ENCODE measurements around the gene BCAR1.
"Not testable (repeated sequence)": the region's sequence is repeated elsewhere in the genome, so short reads cannot be mapped to it uniquely, and the experiment has no call there.

Gene BCAR1

DNA sequence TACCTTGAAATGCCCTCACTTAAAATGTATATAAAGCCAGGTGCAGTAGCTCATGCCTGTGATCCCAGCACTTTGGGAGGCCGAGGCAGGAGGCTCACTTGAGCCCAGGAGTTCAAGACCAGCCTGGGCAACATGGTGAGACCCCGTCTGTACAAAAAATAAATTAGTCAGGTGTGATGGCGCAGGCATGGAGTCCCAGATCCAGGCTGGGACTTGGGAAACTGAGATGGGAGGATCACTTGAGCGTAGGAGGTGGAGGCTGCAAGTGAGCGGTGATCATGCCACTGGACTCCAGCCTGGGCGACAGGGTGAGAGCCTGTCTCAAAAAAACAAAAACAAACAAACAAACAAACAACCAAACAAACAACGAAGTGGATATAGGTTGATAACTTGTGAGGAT, 41.9 kb downstream of the BCAR1 start:
- not testable (repeated sequence) for H3K4me1 ChIP-seq (ENCODE audit: control insufficient read depth in 1 of 2, insufficient read depth in 2 of 2, low read length in 2 of 2); H3K27me3 ChIP-seq (ENCODE audit: control insufficient read depth in 1 of 2, insufficient read depth in 2 of 2, low read length in 2 of 2); H3K4me3 ChIP-seq (ENCODE audit: low read depth in 1 of 2, low read length in 2 of 2); H3K27ac ChIP-seq (ENCODE audit: low read depth, low read length); H3K36me3 ChIP-seq (ENCODE audit: control insufficient read depth in 1 of 2, insufficient read depth in 2 of 2, low read length in 2 of 2); H3K9ac ChIP-seq (ENCODE audit: low read depth in 1 of 2, low read length in 2 of 2); H3K9me3 ChIP-seq (ENCODE audit: control insufficient read depth in 1 of 2, low read length in 2 of 2)

DNA sequence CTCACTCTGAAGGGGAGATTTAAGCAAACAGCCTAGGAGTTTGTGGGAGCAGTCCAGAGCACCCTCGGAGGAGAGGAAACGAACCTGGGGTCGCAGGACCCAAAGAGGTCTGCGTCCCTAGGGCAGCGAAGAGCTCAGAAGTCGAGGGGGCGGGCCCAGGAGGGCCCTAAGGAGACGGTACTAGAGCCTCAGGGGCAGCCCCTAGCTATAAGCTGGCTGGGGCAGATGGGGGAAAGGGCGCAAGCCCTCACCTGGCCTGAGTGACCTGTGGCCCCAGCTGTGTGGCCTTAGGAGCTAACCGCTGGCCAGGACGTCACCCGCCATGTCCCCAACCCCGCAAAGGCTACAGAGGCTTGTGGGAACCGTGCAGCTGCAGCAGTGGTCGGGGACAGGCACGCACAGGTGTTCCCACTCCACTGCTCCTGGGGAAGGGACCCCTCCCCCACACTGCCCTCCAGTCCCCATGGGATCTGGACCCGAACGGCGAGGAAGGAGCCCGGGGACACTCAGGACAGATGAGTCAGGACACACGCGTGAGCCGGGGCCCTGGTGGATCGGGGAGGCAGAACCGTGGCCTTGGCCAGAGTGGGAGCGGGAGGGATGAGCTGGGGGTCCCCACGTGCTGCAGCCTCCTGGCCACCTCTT, 42.4 kb downstream of the BCAR1 start:
- Histone ChIP-seq H3K27me3 (ENCODE audit: control insufficient read depth in 1 of 2, insufficient read depth in 2 of 2, low read length in 2 of 2) (no peaks in the 10 kb centered on the region), H3K27ac (ENCODE audit: low read depth, low read length) (no peak overlapping the region), H3K4me1 (ENCODE audit: control insufficient read depth in 1 of 2, insufficient read depth in 2 of 2, low read length in 2 of 2) (no peaks in the 10 kb centered on the region), H3K4me3 (ENCODE audit: low read depth in 1 of 2, low read length in 2 of 2) (no peak overlapping the region), H3K36me3 (ENCODE audit: control insufficient read depth in 1 of 2, insufficient read depth in 2 of 2, low read length in 2 of 2) (no peaks in the 10 kb centered on the region), H3K9me3 (ENCODE audit: control insufficient read depth in 1 of 2, low read length in 2 of 2) (no peaks in the 10 kb centered on the region), H3K9ac (ENCODE audit: low read depth in 1 of 2, low read length in 2 of 2) (no peak overlapping the region)

DNA sequence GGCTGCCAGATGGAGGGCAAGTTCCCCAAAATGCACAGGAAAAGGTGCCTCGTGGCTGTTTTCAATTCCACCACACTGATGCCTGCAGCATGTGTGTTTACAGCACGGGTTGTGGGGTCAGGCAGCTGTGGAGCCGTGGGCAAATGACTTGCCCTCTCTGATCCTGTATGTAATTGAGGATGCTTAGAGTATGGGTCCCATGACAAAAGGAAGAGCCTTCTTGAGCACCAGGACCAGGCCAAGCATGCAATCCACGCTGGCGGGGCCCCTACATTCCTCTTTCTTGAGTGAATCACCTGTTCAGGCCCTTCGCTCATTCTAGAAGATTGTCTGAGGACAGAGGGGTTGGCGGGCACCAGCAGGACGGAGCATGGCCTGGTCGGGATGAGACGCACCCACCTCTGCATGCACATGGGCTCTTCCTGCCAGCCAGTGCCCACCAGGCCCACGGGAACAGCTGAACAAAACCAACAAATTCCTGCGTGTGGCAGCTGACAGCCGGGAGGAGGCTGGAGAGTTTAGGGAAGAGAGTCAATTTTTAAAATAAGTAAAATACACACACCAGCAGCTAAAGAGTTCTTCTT, 43.1 kb downstream of the BCAR1 start:
- no peaks in the 10 kb centered on the region for H3K36me3 ChIP-seq (ENCODE audit: control insufficient read depth in 1 of 2, insufficient read depth in 2 of 2, low read length in 2 of 2)
- H3K9ac ChIP-seq (ENCODE audit: low read depth in 1 of 2, low read length in 2 of 2): no peak overlapping the region
- H3K4me3 ChIP-seq (ENCODE audit: low read depth in 1 of 2, low read length in 2 of 2): no peak overlapping the region
- no peaks in the 10 kb centered on the region for H3K4me1 ChIP-seq (ENCODE audit: control insufficient read depth in 1 of 2, insufficient read depth in 2 of 2, low read length in 2 of 2)
- no peaks in the 10 kb centered on the region for H3K9me3 ChIP-seq (ENCODE audit: control insufficient read depth in 1 of 2, low read length in 2 of 2)
- no peaks in the 10 kb centered on the region for H3K27me3 ChIP-seq (ENCODE audit: control insufficient read depth in 1 of 2, insufficient read depth in 2 of 2, low read length in 2 of 2)
- H3K27ac ChIP-seq (ENCODE audit: low read depth, low read length): no peak overlapping the region

DNA sequence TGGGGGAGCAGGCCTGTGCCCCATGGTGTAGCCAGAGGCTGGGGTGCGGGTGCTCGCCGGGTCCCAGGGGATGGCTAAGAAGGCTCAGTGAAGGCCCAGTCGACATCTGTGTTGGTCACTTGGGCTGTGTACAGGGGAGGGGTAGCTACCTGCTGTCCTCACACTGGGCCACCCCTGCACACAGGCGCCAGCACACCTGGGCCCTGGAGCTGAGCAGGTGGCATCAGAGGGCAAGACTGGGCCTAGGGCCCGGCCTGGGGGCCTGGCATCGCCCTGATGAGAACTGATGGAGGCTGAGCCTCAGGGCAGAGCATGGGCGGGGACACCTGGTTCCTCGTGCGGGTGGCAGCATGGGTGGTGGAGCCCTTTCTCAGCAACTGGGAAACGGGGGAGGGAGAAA, 43.6 kb downstream of the BCAR1 start:
- no peaks in the 10 kb centered on the region for H3K9me3 ChIP-seq (ENCODE audit: control insufficient read depth in 1 of 2, low read length in 2 of 2)
- no peaks in the 10 kb centered on the region for H3K27me3 ChIP-seq (ENCODE audit: control insufficient read depth in 1 of 2, insufficient read depth in 2 of 2, low read length in 2 of 2)
- no peaks in the 10 kb centered on the region for H3K4me1 ChIP-seq (ENCODE audit: control insufficient read depth in 1 of 2, insufficient read depth in 2 of 2, low read length in 2 of 2)
- no peak overlapping the region for H3K9ac ChIP-seq (ENCODE audit: low read depth in 1 of 2, low read length in 2 of 2)
- no peaks in the 10 kb centered on the region for H3K36me3 ChIP-seq (ENCODE audit: control insufficient read depth in 1 of 2, insufficient read depth in 2 of 2, low read length in 2 of 2)
- no peak overlapping the region for H3K27ac ChIP-seq (ENCODE audit: low read depth, low read length)
- H3K4me3 ChIP-seq (ENCODE audit: low read depth in 1 of 2, low read length in 2 of 2): no peak overlapping the region

DNA sequence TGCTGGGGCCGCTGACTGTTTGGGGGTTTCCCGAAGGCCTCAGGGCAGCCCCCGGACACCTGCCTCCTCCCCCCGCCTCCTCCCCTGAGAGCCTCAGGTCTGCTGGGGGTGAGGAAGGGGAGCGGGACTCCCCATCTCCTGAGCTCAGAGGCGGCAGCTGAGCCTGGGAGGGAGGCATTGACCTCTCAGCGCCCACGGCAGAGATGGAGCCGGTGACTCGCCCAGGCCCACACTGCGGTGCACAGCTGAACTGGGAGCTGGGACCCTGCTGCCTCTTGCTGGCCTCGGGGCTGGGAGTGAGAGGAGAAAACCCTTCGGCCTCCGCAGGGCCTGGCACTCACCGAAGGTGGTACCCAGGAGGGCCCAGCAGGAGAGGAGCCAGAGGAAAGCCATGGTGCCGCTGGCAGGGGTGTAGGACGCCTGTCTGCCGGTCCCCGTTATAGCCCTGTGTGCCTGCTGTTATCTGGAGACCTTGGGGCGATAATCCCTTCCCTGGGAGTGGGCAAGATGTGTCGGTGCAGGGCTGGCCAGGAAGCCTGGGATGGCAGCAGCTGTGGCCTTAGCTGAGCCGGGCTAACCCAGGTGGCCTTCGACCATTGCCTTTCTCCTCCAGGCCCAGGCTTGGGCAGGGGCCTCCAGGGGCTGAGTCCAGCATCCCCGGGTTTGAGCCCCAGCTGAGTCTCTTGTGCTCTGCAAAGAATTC, 44.5 kb downstream of the BCAR1 start, which contains the start of gene CTRB2:
TSS of gene CTRB2 (minus strand) at position 413 of the 703 bp plus-strand sequence. CDS start at position 393, 20 bp downstream.
- H3K4me3 ChIP-seq (ENCODE audit: low read depth in 1 of 2, low read length in 2 of 2): no peak within 1 kb of the TSS
- H3K9ac ChIP-seq (ENCODE audit: low read depth in 1 of 2, low read length in 2 of 2): no peak within 1 kb of the TSS
- H3K4me1 ChIP-seq (ENCODE audit: control insufficient read depth in 1 of 2, insufficient read depth in 2 of 2, low read length in 2 of 2): no peaks in the 10 kb centered on the region
- H3K27me3 ChIP-seq (ENCODE audit: control insufficient read depth in 1 of 2, insufficient read depth in 2 of 2, low read length in 2 of 2): no peaks in the 10 kb centered on the region
- no peak within 1 kb of the TSS for H3K27ac ChIP-seq (ENCODE audit: low read depth, low read length)
- no peaks in the 10 kb centered on the region for H3K36me3 ChIP-seq (ENCODE audit: control insufficient read depth in 1 of 2, insufficient read depth in 2 of 2, low read length in 2 of 2)
- no peaks in the 10 kb centered on the region for H3K9me3 ChIP-seq (ENCODE audit: control insufficient read depth in 1 of 2, low read length in 2 of 2)

DNA sequence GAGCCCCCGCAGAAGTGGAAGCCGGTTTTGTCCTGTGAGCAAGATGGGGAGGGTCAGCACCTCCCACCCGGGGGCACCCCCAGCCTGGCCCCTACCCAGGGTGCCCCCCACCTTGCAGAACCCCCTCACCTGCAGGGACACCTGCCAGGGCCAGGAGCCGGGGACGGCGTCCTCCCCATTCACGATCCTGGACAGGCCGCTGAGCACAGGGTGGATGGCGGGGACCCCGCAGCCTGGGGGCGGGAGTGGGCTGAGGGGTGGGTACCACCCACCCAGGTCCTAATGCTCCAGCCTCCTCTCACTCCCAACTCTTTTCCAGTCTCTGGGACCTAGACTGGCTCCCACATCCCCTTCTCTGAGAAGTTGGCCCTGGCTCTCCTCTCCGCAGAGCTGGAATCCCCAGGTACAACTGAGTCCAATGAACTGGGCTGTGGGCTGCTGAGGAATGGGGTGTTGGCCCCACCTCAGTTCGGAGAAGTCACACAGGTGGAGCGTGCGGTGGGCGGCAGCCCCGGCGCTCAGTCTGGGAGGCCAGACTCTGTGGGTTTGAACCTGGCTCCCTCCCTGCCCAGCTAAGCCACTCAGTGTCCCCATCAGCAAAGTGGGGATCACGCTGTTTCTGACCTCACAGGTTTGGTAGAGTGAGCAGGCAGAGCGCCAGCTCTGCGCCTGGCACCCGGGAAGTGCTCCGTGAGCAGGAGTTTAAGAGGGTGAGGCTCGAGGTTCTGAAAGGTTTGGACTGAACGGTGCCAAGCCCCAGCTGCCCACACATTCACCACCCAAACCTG, 45.3 kb downstream of the BCAR1 start:
- H3K36me3 ChIP-seq (ENCODE audit: control insufficient read depth in 1 of 2, insufficient read depth in 2 of 2, low read length in 2 of 2); H3K9ac ChIP-seq (ENCODE audit: low read depth in 1 of 2, low read length in 2 of 2); H3K4me1 ChIP-seq (ENCODE audit: control insufficient read depth in 1 of 2, insufficient read depth in 2 of 2, low read length in 2 of 2); H3K4me3 ChIP-seq (ENCODE audit: low read depth in 1 of 2, low read length in 2 of 2); H3K27ac ChIP-seq (ENCODE audit: low read depth, low read length); H3K27me3 ChIP-seq (ENCODE audit: control insufficient read depth in 1 of 2, insufficient read depth in 2 of 2, low read length in 2 of 2); H3K9me3 ChIP-seq (ENCODE audit: control insufficient read depth in 1 of 2, low read length in 2 of 2): not testable (repeated sequence)

DNA sequence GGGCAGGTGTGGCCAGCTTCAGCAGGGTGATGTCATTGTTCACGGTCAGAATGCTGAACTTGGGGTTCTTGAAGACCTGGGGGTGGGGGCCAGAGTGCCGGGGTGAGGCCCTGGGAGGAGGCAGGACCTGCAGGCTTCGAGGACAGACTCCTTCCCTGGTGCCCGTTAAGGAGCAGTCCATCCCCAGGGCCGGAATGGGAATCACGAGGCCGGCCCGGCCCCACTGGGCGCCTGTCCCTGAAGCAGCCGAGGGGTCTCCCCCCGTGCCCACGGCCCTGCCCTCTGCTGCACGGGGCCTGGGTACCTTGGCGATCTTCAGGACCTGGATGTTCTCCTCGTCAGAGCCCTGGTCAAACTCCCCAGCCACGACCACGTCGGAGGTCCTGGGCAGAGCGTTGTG, 46.0 kb downstream of the BCAR1 start:
- H3K36me3 ChIP-seq (ENCODE audit: control insufficient read depth in 1 of 2, insufficient read depth in 2 of 2, low read length in 2 of 2); H3K27ac ChIP-seq (ENCODE audit: low read depth, low read length); H3K4me3 ChIP-seq (ENCODE audit: low read depth in 1 of 2, low read length in 2 of 2); H3K9ac ChIP-seq (ENCODE audit: low read depth in 1 of 2, low read length in 2 of 2); H3K9me3 ChIP-seq (ENCODE audit: control insufficient read depth in 1 of 2, low read length in 2 of 2); H3K4me1 ChIP-seq (ENCODE audit: control insufficient read depth in 1 of 2, insufficient read depth in 2 of 2, low read length in 2 of 2); H3K27me3 ChIP-seq (ENCODE audit: control insufficient read depth in 1 of 2, insufficient read depth in 2 of 2, low read length in 2 of 2): not testable (repeated sequence)

DNA sequence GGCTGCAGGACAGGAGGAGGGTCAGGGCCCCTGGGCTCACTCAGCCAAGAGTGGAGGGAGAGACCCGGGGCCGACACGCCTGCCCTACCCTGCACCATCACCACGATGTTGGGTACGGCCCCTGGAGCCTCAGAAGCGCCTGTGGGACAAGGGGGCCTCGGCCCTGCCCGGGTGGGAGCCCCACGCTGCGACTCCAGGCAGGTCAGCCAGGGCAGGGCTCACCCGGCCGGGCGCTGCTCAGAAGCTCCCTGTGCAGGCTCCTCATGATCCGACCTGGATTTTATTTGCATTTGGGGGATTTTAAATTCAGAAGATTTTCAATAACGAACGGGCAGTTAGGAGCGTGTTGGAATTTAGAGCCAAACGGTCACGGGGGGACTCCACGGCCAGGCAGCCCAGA, 46.5 kb downstream of the BCAR1 start:
- H3K36me3 ChIP-seq (ENCODE audit: control insufficient read depth in 1 of 2, insufficient read depth in 2 of 2, low read length in 2 of 2); H3K27me3 ChIP-seq (ENCODE audit: control insufficient read depth in 1 of 2, insufficient read depth in 2 of 2, low read length in 2 of 2); H3K9me3 ChIP-seq (ENCODE audit: control insufficient read depth in 1 of 2, low read length in 2 of 2); H3K4me3 ChIP-seq (ENCODE audit: low read depth in 1 of 2, low read length in 2 of 2); H3K9ac ChIP-seq (ENCODE audit: low read depth in 1 of 2, low read length in 2 of 2); H3K27ac ChIP-seq (ENCODE audit: low read depth, low read length); H3K4me1 ChIP-seq (ENCODE audit: control insufficient read depth in 1 of 2, insufficient read depth in 2 of 2, low read length in 2 of 2): not testable (repeated sequence)

DNA sequence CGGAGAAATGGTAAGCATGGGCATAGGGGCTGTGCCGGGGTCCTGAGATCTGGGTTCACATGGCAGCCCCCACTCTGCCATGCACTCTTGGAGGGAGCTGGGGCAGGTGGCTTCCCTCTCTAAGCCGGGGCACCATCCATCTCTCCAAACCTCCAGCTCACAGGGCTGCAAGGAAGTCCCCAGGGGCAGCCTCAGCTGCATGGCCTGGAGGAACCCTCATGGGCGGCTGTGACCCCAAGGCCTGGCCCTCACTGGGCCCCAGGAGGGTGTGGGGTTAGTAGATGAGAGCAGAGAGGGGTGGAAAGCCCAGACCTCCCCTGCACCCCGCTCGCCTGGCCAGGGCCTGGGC, 47.0 kb downstream of the BCAR1 start:
- no peak overlapping the region for H3K27ac ChIP-seq (ENCODE audit: low read depth, low read length)
- H3K36me3 ChIP-seq (ENCODE audit: control insufficient read depth in 1 of 2, insufficient read depth in 2 of 2, low read length in 2 of 2): no peaks in the 10 kb centered on the region
- H3K27me3 ChIP-seq (ENCODE audit: control insufficient read depth in 1 of 2, insufficient read depth in 2 of 2, low read length in 2 of 2): no peaks in the 10 kb centered on the region
- no peak overlapping the region for H3K9ac ChIP-seq (ENCODE audit: low read depth in 1 of 2, low read length in 2 of 2)
- no peaks in the 10 kb centered on the region for H3K9me3 ChIP-seq (ENCODE audit: control insufficient read depth in 1 of 2, low read length in 2 of 2)
- H3K4me3 ChIP-seq (ENCODE audit: low read depth in 1 of 2, low read length in 2 of 2): no peak overlapping the region
- no peaks in the 10 kb centered on the region for H3K4me1 ChIP-seq (ENCODE audit: control insufficient read depth in 1 of 2, insufficient read depth in 2 of 2, low read length in 2 of 2)

All from duodenal mucosa (tissue), 2 donors.